GM18505 (cell line): ENCODE measurements around the gene C11orf58.

Experiments
- ATAC-seq: cut with Tn5 transposase; IDR thresholded peaks from one replicate; pipeline ENCODE4 v1.9.1; 2021; ENCODE audit not compliant: unreplicated experiment
- POLR2A ChIP-seq: IDR thresholded peaks from 4 replicates; pipeline ENCODE4 v1.6.1; 2011; ENCODE audit warnings: borderline replicate concordance; ENCODE audit not compliant: insufficient read depth, insufficient read length; ENCODE audit errors: extremely low read depth

C11orf58 gene

GRCh38 chr11:16738193-16738946 is at the start of gene C11orf58:
Gene C11orf58 (plus strand): TSS chr11:16738647. CDS start chr11:16738779, 132 bp downstream.
- TF ChIP-seq POLR2A: peak; percentile 97

GRCh38 chr11:16690086-16690485 is 48.4 kb upstream of the C11orf58 start:
- ATAC-seq: no peak
- no peak for TF ChIP-seq POLR2A

More at GRCh38 chr11:16738193-16738946, at the start of gene C11orf58:
- peak; percentile 98 for ATAC-seq

GRCh38 chr11:16703795-16704194 is 34.7 kb upstream of the C11orf58 start:
- no peak for ATAC-seq
- no peak for TF ChIP-seq POLR2A

DNA sequence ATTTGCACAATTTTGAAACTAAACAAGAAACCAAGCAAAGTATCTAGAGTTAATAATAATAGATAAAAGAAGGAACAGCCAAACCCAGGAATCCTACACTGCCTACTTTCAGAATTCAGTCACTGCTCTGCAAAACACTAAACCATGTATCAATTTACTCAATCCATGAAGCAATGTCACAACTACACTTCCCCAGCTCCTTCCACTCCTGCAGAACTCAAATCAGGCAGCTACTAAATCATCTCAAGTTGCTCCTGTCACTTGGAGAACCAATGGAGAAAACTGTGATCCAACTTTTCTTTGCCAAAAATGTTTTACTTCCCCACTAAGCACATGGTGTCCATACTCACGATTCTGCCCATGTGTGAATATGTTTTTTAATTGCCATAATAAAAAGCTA is 24.9 kb upstream of the C11orf58 start:
- ATAC-seq: no peak
- TF ChIP-seq POLR2A: no peak

GRCh38 chr11:16722581-16723344 is 15.7 kb upstream of the C11orf58 start:
- no peak for TF ChIP-seq POLR2A
- ATAC-seq: no peak

DNA sequence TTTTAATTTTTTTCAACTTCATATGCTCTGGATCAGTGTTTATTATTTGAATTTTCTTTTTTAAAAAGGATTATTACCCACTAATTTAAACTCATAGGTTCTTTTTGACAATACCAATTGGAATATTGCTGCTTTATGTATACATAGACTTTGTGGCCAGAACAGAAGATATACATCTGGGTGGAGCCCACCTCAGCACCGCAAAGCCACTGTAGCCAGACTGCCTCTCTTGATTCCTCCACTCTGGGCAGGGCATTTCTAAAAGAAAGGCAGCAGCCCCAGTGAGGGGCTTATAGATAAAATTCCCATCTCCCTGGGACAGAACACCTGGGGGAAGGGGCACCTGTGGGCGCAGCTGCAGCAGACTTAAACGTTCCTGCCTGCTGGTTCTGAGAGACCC is 10.6 kb upstream of the C11orf58 start:
- no peak for TF ChIP-seq POLR2A
- ATAC-seq: no peak

DNA sequence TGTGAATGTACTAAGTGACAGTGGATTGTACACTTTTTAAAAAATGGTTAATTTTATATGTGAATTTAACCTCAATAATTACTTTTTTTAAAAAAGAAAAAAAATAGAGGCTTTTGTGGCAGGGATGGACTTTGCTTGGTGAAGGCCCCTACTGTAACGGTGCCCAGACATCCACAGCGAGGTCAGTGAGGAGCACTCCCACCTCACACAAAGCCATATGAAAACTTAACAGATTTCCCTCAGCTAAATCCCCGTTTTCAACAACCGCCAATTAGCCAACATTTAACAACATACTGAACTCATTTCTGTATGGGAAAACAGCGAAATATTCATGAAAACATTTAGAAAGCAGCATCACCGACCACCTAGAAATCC is 642 bp upstream of the C11orf58 start:
- peak; percentile 13 for ATAC-seq
- TF ChIP-seq POLR2A: no peak

DNA sequence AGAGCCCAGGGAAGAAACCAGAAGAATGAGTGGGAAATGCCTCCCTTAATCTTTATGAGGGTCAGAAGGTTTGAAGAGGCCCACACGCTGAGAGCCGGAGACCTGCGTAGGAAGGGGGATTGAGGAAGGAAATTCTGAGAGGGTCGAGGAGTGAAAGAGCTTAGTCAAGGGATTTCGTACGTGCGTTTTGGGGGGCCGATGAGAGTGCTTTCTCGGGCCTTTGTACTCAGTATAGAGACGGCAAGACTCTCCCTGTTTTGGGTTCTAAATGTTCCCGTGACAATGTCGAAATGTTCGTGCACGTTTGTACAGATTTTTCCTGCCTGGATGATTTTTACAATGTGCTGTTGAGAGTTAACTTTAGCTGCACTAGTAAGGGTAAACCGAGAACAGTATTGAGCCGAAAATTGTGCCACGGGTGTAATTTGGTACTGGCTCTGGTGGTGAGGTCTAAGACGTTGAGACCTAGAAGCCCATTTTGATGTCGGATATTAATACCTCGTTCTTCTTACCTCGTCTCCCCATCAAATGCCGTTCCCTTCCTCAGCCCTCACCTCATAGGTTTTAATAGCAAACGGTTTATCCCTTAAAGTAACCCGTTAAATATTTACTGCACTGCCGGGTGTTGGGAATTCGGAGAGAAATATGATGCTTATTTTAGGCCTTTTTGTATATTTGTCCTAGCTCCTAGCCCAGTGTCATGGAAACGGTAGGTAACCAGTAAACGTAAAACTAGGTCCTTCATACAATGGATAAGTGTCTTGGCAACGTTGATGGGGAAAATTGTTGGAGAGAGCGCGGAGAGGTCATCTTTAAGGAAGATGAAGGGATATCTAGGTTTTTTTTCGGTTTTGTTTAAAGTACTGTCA is 734 bp downstream of the C11orf58 start:
- ATAC-seq: no peak
- TF ChIP-seq POLR2A: no peak

DNA sequence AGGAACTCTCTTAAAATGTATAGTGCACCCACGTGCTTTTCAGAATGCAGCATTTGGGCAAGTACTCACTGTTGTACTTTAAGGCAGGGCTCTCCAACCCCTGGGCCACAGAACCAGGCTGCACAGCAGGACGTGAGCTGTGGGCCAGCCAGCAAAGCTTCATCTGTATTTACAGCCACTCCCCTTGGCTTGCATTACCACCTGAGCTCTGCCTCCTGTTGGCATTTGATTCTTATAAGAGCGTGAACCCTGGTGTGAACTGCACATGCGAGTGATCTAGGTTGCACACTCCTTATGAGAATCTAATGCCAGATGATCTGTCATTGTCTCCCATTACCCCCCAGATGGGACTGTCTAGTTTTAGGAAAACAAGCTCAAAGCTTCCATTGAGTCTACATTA is 3.0 kb downstream of the C11orf58 start:
- ATAC-seq: no peak

GRCh38 chr11:16743478-16743877 is 5.0 kb downstream of the C11orf58 start:
- TF ChIP-seq POLR2A: no peak
- no peak for ATAC-seq

More for the DNA sequence above, 3.0 kb downstream of the C11orf58 start:
- TF ChIP-seq POLR2A: no peak

- ATAC-seq: no peak
- no peak for TF ChIP-seq POLR2A
Measured at GRCh38 chr11:16744128-16744725, 5.8 kb downstream of the C11orf58 start.

GRCh38 chr11:16745950-16746605 is 7.6 kb downstream of the C11orf58 start:
- no peak for TF ChIP-seq POLR2A
- ATAC-seq: no peak
